LNCAP (cell line): ENCODE data around the gene JADE2.

Experiments
- CTCF ChIP-seq: fragments of 450-650 bp; IDR thresholded peaks from 2 replicates; pipeline ENCODE4 v1.5.1; 2017; ENCODE audit warnings: mild to moderate bottlenecking

The JADE2 gene

GRCh38 chr5:134524826-134525682 is at the start of gene JADE2:
JADE2 (plus strand) TSS chr5:134525670; CDS start chr5:134535858, 10,188 bp downstream.
- TF ChIP-seq CTCF = no peak

GRCh38 chr5:134477462-134478245 is 47.8 kb upstream of the JADE2 start:
- no peak for TF ChIP-seq CTCF

- TF ChIP-seq CTCF = no peak
Observed at GRCh38 chr5:134479839-134480238, 45.6 kb upstream of the JADE2 start.

GRCh38 chr5:134489227-134489944 is 36.1 kb upstream of the JADE2 start:
- TF ChIP-seq CTCF = no peak

GRCh38 chr5:134490255-134490924 is 35.1 kb upstream of the JADE2 start:
- TF ChIP-seq CTCF = no peak

- no peak for TF ChIP-seq CTCF
Observed at GRCh38 chr5:134490925-134491271, 34.6 kb upstream of the JADE2 start.
